Astrocyte (in vitro differentiated cells and primary cell): ENCODE measurements around the gene TRAPPC3. TPM values are rescaled to one million over a fixed set of nuclear protein-coding genes. Genes with fewer than 3 reads are reported as not detected.
A peak's percentile ranks its signal among the peaks of the same experiment; 100 is the strongest.

ENCODE experiments used
- DNase-seq: peaks from one replicate; pipeline ENCODE4 v3.0.0-alpha.2; 2010; ENCODE audit warnings: low read depth
- FAIRE-seq: peaks from 2 replicates; lab custom pipeline; 2011; peaks lifted over from hg19 to GRCh38; lab: Jason Lieb, UNC
- H2AFZ ChIP-seq: 2 replicates; pipeline ENCODE4 v1.6.0; 2012; ENCODE audit warnings: low read depth, low read length, inconsistent platforms
- H3K27ac ChIP-seq: 2 replicates; pipeline ENCODE4 v1.5.1; 2011; ENCODE audit warnings: low read depth, low read length, inconsistent platforms
- H3K27me3 ChIP-seq: 2 replicates; pipeline ENCODE4 v1.6.0; 2011; ENCODE audit warnings: low read length, inconsistent platforms; ENCODE audit not compliant: insufficient read depth
- H3K36me3 ChIP-seq: 2 replicates; pipeline ENCODE4 v1.5.1; 2011; ENCODE audit warnings: low read length, inconsistent platforms; ENCODE audit not compliant: insufficient read depth
- H3K4me1 ChIP-seq: 2 replicates; pipeline ENCODE4 v1.5.1; 2011; ENCODE audit warnings: low read length, inconsistent platforms; ENCODE audit not compliant: insufficient read depth
- H3K4me2 ChIP-seq: 2 replicates; pipeline ENCODE4 v1.6.0; 2012; ENCODE audit warnings: low read length, inconsistent platforms
- H3K4me3 ChIP-seq: 2 replicates; pipeline ENCODE4 v1.5.1; 2011; ENCODE audit warnings: low read depth, mild to moderate bottlenecking, low read length, inconsistent platforms; ENCODE audit not compliant: insufficient read depth
- H3K79me2 ChIP-seq: 2 replicates; pipeline ENCODE4 v1.6.0; 2012; ENCODE audit warnings: mild to moderate bottlenecking, low read length, inconsistent platforms; ENCODE audit not compliant: insufficient read depth
- H3K9ac ChIP-seq: 2 replicates; pipeline ENCODE4 v1.6.0; 2012; ENCODE audit warnings: mild to moderate bottlenecking, low read length, inconsistent platforms
- H3K9me3 ChIP-seq: 2 replicates; pipeline ENCODE4 v1.5.1; 2012; ENCODE audit warnings: low read depth, mild to moderate bottlenecking, low read length, inconsistent platforms; ENCODE audit not compliant: insufficient read depth
- H4K20me1 ChIP-seq: 2 replicates; pipeline ENCODE4 v1.6.0; 2012; ENCODE audit warnings: low read length, inconsistent platforms; ENCODE audit not compliant: insufficient read depth
- H3K27ac Mint-ChIP-seq: one replicate; pipeline ENCODE4 v1.8.0; 2021; ENCODE audit warnings: mild to moderate bottlenecking, mixed read lengths; ENCODE audit not compliant: unreplicated experiment
- H3K27me3 Mint-ChIP-seq: one replicate; pipeline ENCODE4 v1.8.0; 2021; ENCODE audit warnings: low read depth, mixed read lengths; ENCODE audit not compliant: unreplicated experiment
- H3K36me3 Mint-ChIP-seq: one replicate; pipeline ENCODE4 v1.8.0; 2021; ENCODE audit warnings: low read depth, mixed read lengths; ENCODE audit not compliant: unreplicated experiment
- H3K4me1 Mint-ChIP-seq: one replicate; pipeline ENCODE4 v1.8.0; 2021; ENCODE audit warnings: low read depth, mixed read lengths; ENCODE audit not compliant: unreplicated experiment
- H3K4me3 Mint-ChIP-seq: one replicate; pipeline ENCODE4 v1.8.0; 2021; ENCODE audit warnings: mild to moderate bottlenecking, moderate library complexity, mixed read lengths; ENCODE audit not compliant: unreplicated experiment
- H3K9me3 Mint-ChIP-seq: one replicate; pipeline ENCODE4 v1.8.0; 2021; ENCODE audit warnings: mild to moderate bottlenecking, mixed read lengths; ENCODE audit not compliant: unreplicated experiment
- CTCF ChIP-seq: IDR thresholded peaks from 2 replicates; pipeline ENCODE4 v1.5.1; 2011; ENCODE audit warnings: low read depth, mild to moderate bottlenecking, inconsistent platforms, low read length, moderate library complexity; ENCODE audit not compliant: insufficient read depth
- EZH2 ChIP-seq: IDR thresholded peaks from 2 replicates; pipeline ENCODE4 v1.6.1; 2012; ENCODE audit warnings: mild to moderate bottlenecking, low read length, inconsistent platforms; ENCODE audit not compliant: insufficient read depth
- total RNA-seq: library from RNA; stranded (reverse); gene quantifications from 2 replicates; pipeline ENCODE4 v1.2.1, GENCODE V29; 2021

TRAPPC3 gene
- total RNA-seq, 1 donor from 2014 or later = 87.1 TPM

GRCh38 chr1:36115200-36115669 lies 34.1 kb downstream of the TRAPPC3 start:
- no peak for FAIRE-seq
- peak overlapping the region; percentile 55 for H3K27ac Mint-ChIP-seq

GRCh38 chr1:36114371-36114770 lies 34.9 kb downstream of the TRAPPC3 start:
- Histone ChIP-seq H3K36me3 (no peaks in the 10 kb centered on the region), H3K27me3 (no peaks in the 10 kb centered on the region), H3K9me3 (no peaks in the 10 kb centered on the region), H3K27ac (peak overlapping the region; percentile 61), H4K20me1 (no peaks in the 10 kb centered on the region), H3K9ac (peak overlapping the region; percentile 67), H3K79me2 (no peaks in the 10 kb centered on the region), H2AFZ (no peak overlapping the region), H3K4me2 (peak overlapping the region; percentile 62), H3K4me3 (no peak overlapping the region), H3K4me1 (peaks cover 30% of the 10 kb centered on the region)
- peaks cover 3% of the 10 kb centered on the region for H3K36me3 Mint-ChIP-seq
- H3K4me3 Mint-ChIP-seq = no peak overlapping the region
- DNase-seq (no peak), FAIRE-seq (no peak)
- no peaks in the 10 kb centered on the region for H3K9me3 Mint-ChIP-seq
- no peak overlapping the region for H3K27ac Mint-ChIP-seq
- peaks cover 10% of the 10 kb centered on the region for H3K27me3 Mint-ChIP-seq
- H3K4me1 Mint-ChIP-seq = peaks cover 34% of the 10 kb centered on the region
- no peak for TF ChIP-seq CTCF
- no peak for TF ChIP-seq EZH2

More at GRCh38 chr1:36115200-36115669, 34.1 kb downstream of the TRAPPC3 start:
- H4K20me1 ChIP-seq = no peaks in the 10 kb centered on the region
- H3K9ac ChIP-seq = peak overlapping the region; percentile 67
- H3K79me2 ChIP-seq = no peaks in the 10 kb centered on the region
- H3K4me3 ChIP-seq = no peak overlapping the region
- H3K27me3 ChIP-seq = no peaks in the 10 kb centered on the region
- Mint-ChIP-seq H3K9me3 (no peaks in the 10 kb centered on the region), H3K4me1 (peaks cover 36% of the 10 kb centered on the region), H3K36me3 (peaks cover 3% of the 10 kb centered on the region), H3K27me3 (peaks cover 12% of the 10 kb centered on the region), H3K4me3 (no peak overlapping the region)
- H3K4me1 ChIP-seq = peaks cover 31% of the 10 kb centered on the region
- H2AFZ ChIP-seq = peak overlapping the region; percentile 65
- H3K27ac ChIP-seq = peak overlapping the region; percentile 61
- peak; percentile 81 for DNase-seq
- no peaks in the 10 kb centered on the region for H3K9me3 ChIP-seq
- H3K4me2 ChIP-seq = peak overlapping the region; percentile 62
- no peak for TF ChIP-seq EZH2
- no peak for TF ChIP-seq CTCF
- no peaks in the 10 kb centered on the region for H3K36me3 ChIP-seq

- H3K4me1 Mint-ChIP-seq = peaks cover 44% of the 10 kb centered on the region
- no peaks in the 10 kb centered on the region for H3K9me3 ChIP-seq
- no peak overlapping the region for H3K9ac ChIP-seq
- H3K9me3 Mint-ChIP-seq = peaks cover 1% of the 10 kb centered on the region
- H4K20me1 ChIP-seq = no peaks in the 10 kb centered on the region
- no peaks in the 10 kb centered on the region for H3K36me3 ChIP-seq
- no peak overlapping the region for H3K4me3 ChIP-seq
- no peaks in the 10 kb centered on the region for H3K27me3 ChIP-seq
- H3K27me3 Mint-ChIP-seq = peaks cover 14% of the 10 kb centered on the region
- no peak overlapping the region for H3K4me2 ChIP-seq
- no peaks in the 10 kb centered on the region for H3K79me2 ChIP-seq
- DNase-seq (no peak), FAIRE-seq (no peak)
- H3K4me1 ChIP-seq = peaks cover 45% of the 10 kb centered on the region
- no peak overlapping the region for H2AFZ ChIP-seq
- no peak for TF ChIP-seq CTCF
- no peak for TF ChIP-seq EZH2
- no peak overlapping the region for H3K4me3 Mint-ChIP-seq
- no peak overlapping the region for H3K27ac Mint-ChIP-seq
- no peak overlapping the region for H3K27ac ChIP-seq
- peaks cover 3% of the 10 kb centered on the region for H3K36me3 Mint-ChIP-seq
Measured at GRCh38 chr1:36112823-36113222, 36.5 kb downstream of the TRAPPC3 start.
